PC-3 (cell line): ENCODE measurements around the gene FGGY.

Source experiments
- EZH2 ChIP-seq: fragments of 300-600 bp; sonication (generic); IDR thresholded peaks from one replicate; pipeline ENCODE4 v1.6.1; 2017; ENCODE audit warnings: antibody characterized with exemption, mild to moderate bottlenecking, low read length; ENCODE audit not compliant: unreplicated experiment
- EZH2phosphoT487 ChIP-seq: fragments of 300-600 bp; sonication (generic); IDR thresholded peaks from 2 replicates; pipeline ENCODE4 v1.6.1; 2018; ENCODE audit warnings: mild to moderate bottlenecking, antibody characterized with exemption, low read length, borderline replicate concordance
- TF ChIP-seq, protein P1 (sequence below): fragments of 300-600 bp; sonication (generic); conservative IDR thresholded peaks from 2 replicates; pipeline ENCODE4 v1.5.1; 2017; ENCODE audit warnings: antibody characterized with exemption, low read depth, mild to moderate bottlenecking, low read length

DNA sequence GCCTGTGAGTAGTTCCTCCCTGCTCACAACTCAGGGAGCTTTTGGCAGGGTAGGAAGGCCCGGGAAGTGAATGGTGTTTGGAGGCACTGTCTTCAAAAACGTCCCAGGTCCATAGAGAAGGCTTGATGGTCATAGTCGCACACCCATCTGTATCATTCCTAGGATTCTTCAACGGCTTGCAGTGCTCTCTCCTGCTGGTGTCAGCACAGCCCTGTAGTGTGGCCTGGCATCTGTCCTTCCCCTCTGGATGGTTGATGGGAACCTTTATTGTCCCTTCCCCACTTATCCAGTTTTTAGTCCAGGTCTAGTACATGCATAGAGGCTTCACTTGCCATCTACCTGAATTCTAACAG is 375.0 kb downstream of the FGGY start:
- TF ChIP-seq EZH2 (no peak), EZH2phosphoT487 (no peak)
- TF ChIP-seq, protein P1, sequence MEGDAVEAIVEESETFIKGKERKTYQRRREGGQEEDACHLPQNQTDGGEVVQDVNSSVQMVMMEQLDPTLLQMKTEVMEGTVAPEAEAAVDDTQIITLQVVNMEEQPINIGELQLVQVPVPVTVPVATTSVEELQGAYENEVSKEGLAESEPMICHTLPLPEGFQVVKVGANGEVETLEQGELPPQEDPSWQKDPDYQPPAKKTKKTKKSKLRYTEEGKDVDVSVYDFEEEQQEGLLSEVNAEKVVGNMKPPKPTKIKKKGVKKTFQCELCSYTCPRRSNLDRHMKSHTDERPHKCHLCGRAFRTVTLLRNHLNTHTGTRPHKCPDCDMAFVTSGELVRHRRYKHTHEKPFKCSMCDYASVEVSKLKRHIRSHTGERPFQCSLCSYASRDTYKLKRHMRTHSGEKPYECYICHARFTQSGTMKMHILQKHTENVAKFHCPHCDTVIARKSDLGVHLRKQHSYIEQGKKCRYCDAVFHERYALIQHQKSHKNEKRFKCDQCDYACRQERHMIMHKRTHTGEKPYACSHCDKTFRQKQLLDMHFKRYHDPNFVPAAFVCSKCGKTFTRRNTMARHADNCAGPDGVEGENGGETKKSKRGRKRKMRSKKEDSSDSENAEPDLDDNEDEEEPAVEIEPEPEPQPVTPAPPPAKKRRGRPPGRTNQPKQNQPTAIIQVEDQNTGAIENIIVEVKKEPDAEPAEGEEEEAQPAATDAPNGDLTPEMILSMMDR: no peak
